ENCODE data around the gene OR4S1.

GRCh38 chr11:48305923-48306322 lies at the start of gene OR4S1:
- TF ChIP-seq SUZ12 (IDR thresholded peaks at IDR 0.05; ENCODE audit: extremely low read depth, insufficient read depth, insufficient read length) (no peak), YY1 (IDR thresholded peaks at IDR 0.05; ENCODE audit: insufficient read depth, insufficient read length) (no peak), ZNF274 (IDR thresholded peaks at IDR 0.05; ENCODE audit: low read depth, low read length) (no peak)

All from NT2/D1 (cell line).